GM12878 (cell line): Measurements from ENCODE around the gene CCDC51. TPM values are rescaled to one million over a fixed set of nuclear protein-coding genes. Genes with fewer than 3 reads are reported as not detected.

Source experiments
- ATAC-seq: fragments of 200-7000 bp; cut with Tn5 transposase; 3 replicates; pipeline ENCODE4 v1.9.1; 2020; ENCODE audit warnings: mild to moderate bottlenecking, moderate library complexity
- BruUV-seq: library from RNA; stranded (reverse); fragments of 400-500 nt; replicated peaks from 2 replicates; lab custom pipeline; 2021; lab: Mats Ljungman, UMichigan
- CTCF ChIA-PET: fragments of 300-600 bp; sonication (Branson Sonifier 250); formaldehyde crosslinking; extraction: SDS; loops from one replicate; lab custom pipeline; 2021; ENCODE audit warnings: inconsistent platforms; lab: Yijun Ruan, JAX
- POLR2A ChIA-PET: fragments of 350-600 bp; formaldehyde crosslinking; extraction: SDS; loops from one replicate; lab custom pipeline; 2021; ENCODE audit warnings: inconsistent platforms; lab: Charles Lee
- RAD21 ChIA-PET: fragments of 300-600 bp; sonication (Branson Sonifier 250); formaldehyde crosslinking; loops from one replicate; lab custom pipeline; 2023; ENCODE audit warnings: antibody characterized with exemption; ENCODE audit not compliant: unreplicated experiment; lab: Charles Lee
- SMC1A ChIA-PET: fragments of 300-600 bp; sonication (Branson Sonifier 250); formaldehyde crosslinking; loops from one replicate; lab custom pipeline; 2023; ENCODE audit not compliant: unreplicated experiment, uncharacterized antibody; lab: Charles Lee
- DNase-seq: peaks from one replicate; pipeline ENCODE4 v3.0.0-alpha.2; 2011; ENCODE audit warnings: low read depth, low spot score
- FAIRE-seq: peaks from 3 replicates; lab custom pipeline; 2011; peaks lifted over from hg19 to GRCh38; lab: Jason Lieb, UNC
- H2AFZ ChIP-seq: 2 replicates; pipeline ENCODE4 v1.6.0; 2011; ENCODE audit warnings: low read depth, low read length, control low read depth; ENCODE audit not compliant: control insufficient read depth
- H3K27ac ChIP-seq: 2 replicates; pipeline ENCODE4 v1.5.1; 2011; ENCODE audit warnings: control low read depth; ENCODE audit not compliant: control insufficient read depth, insufficient read depth
- H3K27me3 ChIP-seq, 2 experiments: replicated peaks in 1 of 2; 2 replicates each; pipeline versions ENCODE4 v1.6.0 to v1.6.1; 2011; ENCODE audit warnings: low read length in 1 of 2; ENCODE audit not compliant: control insufficient read depth in 2 of 2, insufficient read depth in 2 of 2
- H3K36me3 ChIP-seq, 2 experiments: 2 replicates each; pipeline ENCODE4 v1.5.1; 2011; ENCODE audit warnings: low read length in 1 of 2; ENCODE audit not compliant: control insufficient read depth in 2 of 2, insufficient read depth in 2 of 2
- H3K4me1 ChIP-seq: 2 replicates; pipeline ENCODE4 v1.6.1; 2011; ENCODE audit warnings: mild to moderate bottlenecking, low read length, moderate library complexity, mixed read lengths; ENCODE audit not compliant: control insufficient read depth, insufficient read depth
- H3K4me2 ChIP-seq: 2 replicates; pipeline ENCODE4 v1.6.0; 2011; ENCODE audit warnings: control low read depth; ENCODE audit not compliant: control insufficient read depth, insufficient read depth
- H3K4me3 ChIP-seq: fragments of 200-600 bp; sonication (generic); 2 replicates; pipeline ENCODE4 v1.5.1; 2016
- H3K79me2 ChIP-seq: 2 replicates; pipeline ENCODE4 v1.6.0; 2011; ENCODE audit warnings: low read length; ENCODE audit not compliant: control insufficient read depth, insufficient read depth
- H3K9ac ChIP-seq: 2 replicates; pipeline ENCODE4 v1.8.0; 2011; ENCODE audit warnings: low read length, control low read depth, mixed read lengths; ENCODE audit not compliant: control insufficient read depth, insufficient read depth
- H3K9me3 ChIP-seq: replicated peaks from 3 replicates; pipeline ENCODE4 v1.5.1; 2011; ENCODE audit warnings: mild to moderate bottlenecking, low read length; ENCODE audit not compliant: control insufficient read depth, insufficient read depth
- H4K20me1 ChIP-seq: 2 replicates; pipeline ENCODE4 v1.6.0; 2011; ENCODE audit not compliant: control insufficient read depth, insufficient read depth
- ASH2L ChIP-seq: fragments of 300-600, 200-600 bp; sonication (generic); IDR thresholded peaks from 2 replicates; pipeline ENCODE4 v1.6.1; 2017; ENCODE audit warnings: low read depth, mild to moderate bottlenecking, borderline replicate concordance
- BMI1 ChIP-seq: fragments of 450-650 bp; IDR thresholded peaks from 2 replicates; pipeline ENCODE4 v1.6.1; 2016; ENCODE audit warnings: mild to moderate bottlenecking, moderate library complexity, borderline replicate concordance
- BRCA1 ChIP-seq: IDR thresholded peaks from 2 replicates; pipeline ENCODE4 v1.6.1; 2011; ENCODE audit warnings: low read depth, low read length, improper control_type of control experiment
- CBX3 ChIP-seq: fragments of 200-600 bp; sonication (generic); IDR thresholded peaks from 2 replicates; pipeline ENCODE4 v1.6.1; 2016; ENCODE audit warnings: low read depth, borderline replicate concordance
- CEBPB ChIP-seq, 2 experiments: fragments of 150-350 bp in 1 of 2; IDR thresholded peaks; 2 replicates each; pipeline ENCODE4 v1.6.1; 2012 to 2014; ENCODE audit warnings: low read depth in 2 of 2, low read length in 2 of 2, borderline replicate concordance in 1 of 2, inconsistent platforms in 1 of 2
- CHD4 ChIP-seq: fragments of 200-600 bp; sonication (generic); IDR thresholded peaks from 2 replicates; pipeline ENCODE4 v1.6.1; 2016; ENCODE audit warnings: mild to moderate bottlenecking
- CREB1 ChIP-seq: IDR thresholded peaks from 2 replicates; pipeline ENCODE4 v1.6.1; 2012; ENCODE audit warnings: low read depth, mild to moderate bottlenecking, inconsistent platforms
- CREM ChIP-seq: IDR thresholded peaks from 2 replicates; pipeline ENCODE4 v1.6.1; 2014; ENCODE audit warnings: antibody characterized with exemption, low read depth
- FOS ChIP-seq: IDR thresholded peaks from 3 replicates; pipeline ENCODE4 v1.6.1; 2011; ENCODE audit warnings: borderline replicate concordance; ENCODE audit not compliant: insufficient read length; ENCODE audit errors: extremely low read depth
- FOXM1 ChIP-seq: IDR thresholded peaks from 2 replicates; pipeline ENCODE4 v1.6.1; 2012; ENCODE audit warnings: low read depth, mild to moderate bottlenecking, inconsistent platforms, low read length, moderate library complexity
- GABPA ChIP-seq: IDR thresholded peaks from 2 replicates; pipeline ENCODE4 v1.6.1; 2014; ENCODE audit warnings: antibody characterized with exemption, low read depth, mild to moderate bottlenecking, inconsistent platforms
- GATAD2B ChIP-seq: fragments of 450-650 bp; conservative IDR thresholded peaks from 2 replicates; pipeline ENCODE4 v1.6.1; 2017; ENCODE audit warnings: low read depth, mild to moderate bottlenecking, moderate library complexity
- MEF2B ChIP-seq: fragments of 450-650 bp; IDR thresholded peaks from 2 replicates; pipeline ENCODE4 v1.6.1; 2018; ENCODE audit warnings: mild to moderate bottlenecking, moderate library complexity; ENCODE audit not compliant: partially characterized antibody, poor library complexity, severe bottlenecking
- NBN ChIP-seq: fragments of 450-650 bp; IDR thresholded peaks from 2 replicates; pipeline ENCODE4 v1.6.1; 2016
- PBX3 ChIP-seq: IDR thresholded peaks from 2 replicates; pipeline ENCODE4 v1.6.1; 2011; ENCODE audit warnings: mild to moderate bottlenecking, low read depth, low read length, moderate library complexity; ENCODE audit not compliant: insufficient replicate concordance
- SMAD5 ChIP-seq: IDR thresholded peaks from 2 replicates; pipeline ENCODE4 v1.6.1; 2016; ENCODE audit warnings: antibody characterized with exemption, low read depth
- SUZ12 ChIP-seq: fragments of 200-600 bp; sonication (generic); IDR thresholded peaks from one replicate; pipeline ENCODE4 v1.6.1; 2018; ENCODE audit warnings: antibody characterized with exemption, mild to moderate bottlenecking; ENCODE audit not compliant: unreplicated experiment
- TCF3 ChIP-seq: IDR thresholded peaks from 2 replicates; pipeline ENCODE4 v1.6.1; 2012; ENCODE audit warnings: low read depth, mild to moderate bottlenecking, low read length, borderline replicate concordance; ENCODE audit not compliant: insufficient read depth
- ZBTB4 ChIP-seq: fragments of 450-650 bp; formaldehyde crosslinking; IDR thresholded peaks from 2 replicates; pipeline ENCODE4 v1.4.0; 2022; ENCODE audit warnings: mild to moderate bottlenecking, moderate library complexity
- ZNF217 ChIP-seq: fragments of 450-650 bp; IDR thresholded peaks from 2 replicates; pipeline ENCODE4 v1.6.1; 2017; ENCODE audit warnings: antibody characterized with exemption, mild to moderate bottlenecking
- WGBS: methylation state at CpG from one replicate; pipeline ENCODE4 v1.1.6; 2016; ENCODE audit warnings: low lambda C conversion rate; ENCODE audit not compliant: insufficient replicate concordance, insufficient coverage; ENCODE audit errors: missing lambda C conversion rate; 5-methylcytosine and 5-hydroxymethylcytosine counted together
- in situ Hi-C: fragments of 300-500 bp; cut with MboI; formaldehyde crosslinking; loops from 9 replicates; pipeline ENCODE4 v1.14.3; 2018; ENCODE audit warnings: mixed read lengths
- intact Hi-C: fragments of 100-400 bp; cut with micrococcal nuclease; formaldehyde crosslinking; loops from one replicate; pipeline ENCODE4 v1.14.2; 2022; ENCODE audit not compliant: unreplicated experiment
- polyA plus RNA-seq, 11 experiments: library from polyadenylated mRNA; depleted of rRNA in 4 of 11; unstranded in 6 of 11; stranded (reverse) in 5 of 11; fragments of >200 nt; fragmentation: Nextera tagmentation in 4 of 11; fragmentation: Illumina TruSeq in 1 of 11; extraction: Ambion mirVana in 4 of 11; extraction: Trizol in 1 of 11; gene quantifications; 1 replicate in 1 of 11; 2 replicates in 10 of 11; pipeline versions ENCODE4 v1.2.1 to v1.2.3, GENCODE V29; 2011 to 2016; ENCODE audit warnings: inconsistent platforms in 2 of 11, missing spikeins in 2 of 11, low read depth in 1 of 11
- total RNA-seq, 4 experiments: library from RNA; depleted of rRNA in 3 of 4; stranded (reverse); fragments of >200 nt in 3 of 4; fragmentation: Illumina TruSeq in 1 of 4; extraction: Trizol in 1 of 4; gene quantifications; 2 replicates each; pipeline versions ENCODE4 v1.2.1 to v1.2.3, GENCODE V29; 2013 to 2021

The CCDC51 gene
- total and polyA plus RNA-seq, 10 of the 15 experiments (the other 5 are each of a cell fraction or from before 2014, with no cell fraction given) = 10.6 to 54.9 (median 28.5) TPM

GRCh38 chr3:48418140-48418539 lies 21.8 kb downstream of the CCDC51 start (continued):
- no peak for TF ChIP-seq FOS
- TF ChIP-seq CEBPB (IDR thresholded peaks at IDR 0.05; ENCODE audit: borderline replicate concordance in 1 of 2, low read depth in 2 of 2, low read length in 2 of 2) = no peak
- no peak for TF ChIP-seq TCF3
- no peak for TF ChIP-seq ZNF217
- no peak for TF ChIP-seq CREM
- TF ChIP-seq, all 136 proteins: peak for 0

- Histone ChIP-seq H3K4me1 (no peaks in the 10 kb centered on the region), H3K9ac (no peak overlapping the region), H3K36me3 (no peaks in the 10 kb centered on the region), H3K4me2 (no peak overlapping the region), H3K27me3 (no peaks in the 10 kb centered on the region), H3K79me2 (no peaks in the 10 kb centered on the region), H3K4me3 (no peak overlapping the region), H2AFZ (no peak overlapping the region), H3K9me3 (no peaks in the 10 kb centered on the region), H4K20me1 (no peaks in the 10 kb centered on the region), H3K27ac (no peak overlapping the region)
- ChIA-PET RAD21 (interaction anchor here (1.8 kb wide), 1 partner anchor 19 kb away, joined by 5 read pairs; no protein-coding TSS in a partner anchor), CTCF (interaction anchor here (0.9 to 22.0 kb wide), 3 partner anchors 11 to 19 kb away, joined by 3 to 757 read pairs (median 4); partner anchors contain the start of genes CCDC51 and TMA7), SMC1A (no interaction called here), POLR2A (interaction anchor here (0.6 kb wide), 1 partner anchor 26 kb away, joined by 4 read pairs; no protein-coding TSS in a partner anchor)
- FAIRE-seq (no peak), ATAC-seq (no peak), DNase-seq (no peak)
- WGBS = 48% methylated on average over 14 of the region's 14 CpGs
- BruUV-seq = no TSS peak
- in situ Hi-C loops = no loop called here
- intact Hi-C loops = no loop called here
- TF ChIP-seq BRCA1 (no peak), MEF2B (no peak), PBX3 (no peak), GABPA (no peak), ASH2L (no peak), ZBTB4 (CRISPR knock-in tag) (no peak), CBX3 (no peak), NBN (no peak), SUZ12 (no peak), CHD4 (no peak), FOXM1 (no peak), GATAD2B (no peak), BMI1 (no peak), CREB1 (no peak), SMAD5 (no peak)
Observed at GRCh38 chr3:48417529-48418108, 22.3 kb downstream of the CCDC51 start.
